Osteoblast (primary cell): ENCODE measurements around the gene PDE1C. TPM values are rescaled to one million over a fixed set of nuclear protein-coding genes. Genes with fewer than 3 reads are reported as not detected.

Experiments
- DNase-seq: peaks from one replicate; pipeline ENCODE4 v3.0.0; 2011; ENCODE audit warnings: low spot score, mixed read lengths; ENCODE audit not compliant: insufficient read length; ENCODE audit errors: missing footprints
- H2AFZ ChIP-seq: 2 replicates; pipeline ENCODE4 v1.6.0; 2011; ENCODE audit warnings: mild to moderate bottlenecking, low read length
- H3K27ac ChIP-seq: 2 replicates; pipeline ENCODE4 v1.5.1; 2011; ENCODE audit warnings: mild to moderate bottlenecking, low read depth, low read length, moderate library complexity
- H3K27me3 ChIP-seq: 2 replicates; pipeline ENCODE4 v1.6.0; 2012; ENCODE audit warnings: mild to moderate bottlenecking, control low read depth, inconsistent platforms, low read length, moderate library complexity; ENCODE audit not compliant: insufficient read depth
- H3K36me3 ChIP-seq: 2 replicates; pipeline ENCODE4 v1.5.1; 2011; ENCODE audit warnings: mild to moderate bottlenecking, low read length, control low read depth, moderate library complexity; ENCODE audit not compliant: insufficient read depth
- H3K4me1 ChIP-seq: 2 replicates; pipeline ENCODE4 v1.5.1; 2011; ENCODE audit warnings: mild to moderate bottlenecking, low read length, control low read depth, moderate library complexity; ENCODE audit not compliant: insufficient read depth
- H3K4me2 ChIP-seq: 2 replicates; pipeline ENCODE4 v1.6.0; 2011; ENCODE audit warnings: mild to moderate bottlenecking, low read length; ENCODE audit not compliant: insufficient read depth
- H3K4me3 ChIP-seq: fragments of 200-600 bp; sonication (generic); 3 replicates; pipeline ENCODE4 v1.5.1; 2012; ENCODE audit warnings: mild to moderate bottlenecking, low read length, inconsistent platforms; ENCODE audit not compliant: insufficient read depth
- H3K79me2 ChIP-seq: 2 replicates; pipeline ENCODE4 v1.6.0; 2012; ENCODE audit warnings: mild to moderate bottlenecking, low read length, control low read depth, inconsistent platforms; ENCODE audit not compliant: insufficient read depth
- H3K9me3 ChIP-seq: 2 replicates; pipeline ENCODE4 v1.5.1; 2011; ENCODE audit warnings: low read depth, low read length, control low read depth
- H4K20me1 ChIP-seq: 2 replicates; pipeline ENCODE4 v1.6.0; 2012; ENCODE audit warnings: mild to moderate bottlenecking, low read length, control low read depth; ENCODE audit not compliant: insufficient read depth
- total RNA-seq: library from RNA; depleted of rRNA; stranded (reverse); fragments of >200 nt; gene quantifications from 2 replicates; pipeline ENCODE4 v1.2.3, GENCODE V29; 2012
- TF ChIP-seq, protein P1 (sequence below): IDR thresholded peaks from 2 replicates; pipeline ENCODE4 v1.5.1; 2011; ENCODE audit warnings: mild to moderate bottlenecking, low read depth, low read length, moderate library complexity; ENCODE audit errors: extremely low read depth

PDE1C gene
- total RNA-seq, 1 donor: 149 TPM

DNA sequence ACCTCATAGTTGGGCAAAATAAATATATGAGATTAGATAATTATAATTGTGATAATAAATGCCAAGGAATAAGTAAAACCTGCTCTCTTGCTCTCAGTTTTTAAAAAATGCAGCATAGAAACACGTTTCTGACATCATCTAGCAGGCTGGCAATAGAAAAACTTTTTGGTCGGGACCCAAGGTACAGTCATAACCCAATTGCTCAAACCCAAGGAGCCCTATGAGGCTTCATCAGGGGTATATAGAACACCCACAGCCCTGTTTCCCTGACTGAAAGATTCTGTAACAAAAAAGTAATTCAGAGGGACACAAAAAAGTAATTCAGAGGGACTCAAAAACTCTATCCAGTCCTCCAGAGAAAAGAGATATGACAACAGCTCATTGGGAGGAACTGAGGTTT lies 3.8 kb downstream of the PDE1C start:
- DNase-seq: peak; percentile 91
- Histone ChIP-seq H3K27ac (no peak overlapping the region), H3K4me1 (peaks cover 30% of the 10 kb centered on the region), H3K9me3 (no peaks in the 10 kb centered on the region), H3K79me2 (peaks cover 91% of the 10 kb centered on the region), H3K4me3 (no peak overlapping the region), H3K36me3 (peaks cover 8% of the 10 kb centered on the region), H2AFZ (no peak overlapping the region), H4K20me1 (peaks cover 6% of the 10 kb centered on the region), H3K4me2 (peak overlapping the region; percentile 93), H3K27me3 (no peaks in the 10 kb centered on the region)
- TF ChIP-seq, protein P1, sequence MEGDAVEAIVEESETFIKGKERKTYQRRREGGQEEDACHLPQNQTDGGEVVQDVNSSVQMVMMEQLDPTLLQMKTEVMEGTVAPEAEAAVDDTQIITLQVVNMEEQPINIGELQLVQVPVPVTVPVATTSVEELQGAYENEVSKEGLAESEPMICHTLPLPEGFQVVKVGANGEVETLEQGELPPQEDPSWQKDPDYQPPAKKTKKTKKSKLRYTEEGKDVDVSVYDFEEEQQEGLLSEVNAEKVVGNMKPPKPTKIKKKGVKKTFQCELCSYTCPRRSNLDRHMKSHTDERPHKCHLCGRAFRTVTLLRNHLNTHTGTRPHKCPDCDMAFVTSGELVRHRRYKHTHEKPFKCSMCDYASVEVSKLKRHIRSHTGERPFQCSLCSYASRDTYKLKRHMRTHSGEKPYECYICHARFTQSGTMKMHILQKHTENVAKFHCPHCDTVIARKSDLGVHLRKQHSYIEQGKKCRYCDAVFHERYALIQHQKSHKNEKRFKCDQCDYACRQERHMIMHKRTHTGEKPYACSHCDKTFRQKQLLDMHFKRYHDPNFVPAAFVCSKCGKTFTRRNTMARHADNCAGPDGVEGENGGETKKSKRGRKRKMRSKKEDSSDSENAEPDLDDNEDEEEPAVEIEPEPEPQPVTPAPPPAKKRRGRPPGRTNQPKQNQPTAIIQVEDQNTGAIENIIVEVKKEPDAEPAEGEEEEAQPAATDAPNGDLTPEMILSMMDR: no peak

DNA sequence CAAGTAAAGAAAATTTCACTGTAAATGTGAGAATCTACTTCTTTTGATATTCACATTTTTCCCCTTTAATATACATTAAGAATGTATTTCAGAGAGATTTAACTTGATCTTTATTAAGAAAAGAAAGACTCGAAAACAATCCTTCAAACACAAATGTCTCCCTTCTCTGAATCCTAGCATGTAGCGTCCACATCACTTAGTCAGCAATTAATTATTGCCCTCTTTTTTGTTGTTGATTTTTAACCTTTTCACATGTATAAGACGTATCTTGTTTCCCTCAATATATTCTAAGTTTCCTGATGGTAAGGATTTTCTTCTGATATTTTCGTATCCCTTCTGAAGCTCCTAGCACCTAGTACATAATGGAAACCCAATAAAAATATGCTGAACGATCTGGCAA lies 6.6 kb downstream of the PDE1C start:
- Histone ChIP-seq H4K20me1 (peaks cover 6% of the 10 kb centered on the region), H3K4me1 (peaks cover 56% of the 10 kb centered on the region), H3K4me3 (no peak overlapping the region), H2AFZ (no peak overlapping the region), H3K4me2 (no peak overlapping the region), H3K27ac (no peak overlapping the region), H3K9me3 (no peaks in the 10 kb centered on the region), H3K27me3 (no peaks in the 10 kb centered on the region), H3K79me2 (peaks cover 76% of the 10 kb centered on the region), H3K36me3 (peaks cover 8% of the 10 kb centered on the region)
- TF ChIP-seq, protein P1: no peak
- DNase-seq: no peak

DNA sequence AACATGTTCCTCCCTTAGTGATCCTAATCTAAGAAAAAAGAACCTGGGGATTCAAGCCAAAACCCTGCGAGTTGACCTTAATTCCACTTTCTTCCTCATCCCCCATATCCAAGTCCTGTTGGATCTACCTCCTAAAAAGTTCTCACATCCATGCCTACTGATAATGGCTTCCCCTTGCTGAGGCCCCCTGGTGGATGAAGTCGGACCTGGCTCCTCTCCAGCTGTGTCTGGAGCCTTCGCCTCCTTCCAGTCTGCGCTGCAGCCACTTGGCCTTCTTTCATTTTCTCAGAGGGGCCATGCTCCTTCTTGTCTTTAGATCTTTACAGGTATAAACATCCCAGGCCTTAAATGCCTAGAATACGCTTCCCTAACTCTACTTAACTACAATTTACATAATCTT lies 8.1 kb downstream of the PDE1C start:
- Histone ChIP-seq H3K4me2 (peak overlapping the region; percentile 20), H2AFZ (no peak overlapping the region), H3K27ac (peak overlapping the region; percentile 91), H4K20me1 (peaks cover 10% of the 10 kb centered on the region), H3K4me1 (peaks cover 68% of the 10 kb centered on the region), H3K36me3 (peaks cover 7% of the 10 kb centered on the region), H3K79me2 (peaks cover 76% of the 10 kb centered on the region), H3K27me3 (no peaks in the 10 kb centered on the region), H3K9me3 (no peaks in the 10 kb centered on the region), H3K4me3 (no peak overlapping the region)
- DNase-seq: no peak
- TF ChIP-seq, protein P1: peak; percentile 61

DNA sequence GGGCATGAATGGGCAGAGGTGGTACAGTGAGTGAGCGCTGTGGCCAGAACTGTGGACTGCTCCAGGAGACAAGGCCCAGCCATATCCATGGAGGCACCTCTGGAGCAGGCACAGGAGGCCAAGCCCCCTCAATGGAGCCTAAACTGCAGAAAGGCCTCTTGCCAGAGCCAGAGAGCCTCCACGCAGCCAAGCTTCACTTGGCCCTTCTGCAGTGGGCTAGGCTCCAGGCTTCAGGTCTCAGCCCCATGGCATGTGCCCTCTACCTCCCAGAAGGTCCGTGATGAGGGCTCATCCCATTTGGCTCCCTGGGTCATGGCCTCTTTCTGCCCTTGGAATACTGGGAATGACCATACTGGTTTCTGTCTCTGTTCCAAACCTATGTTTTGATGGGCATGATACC lies 8.9 kb downstream of the PDE1C start:
- no peak for DNase-seq
- Histone ChIP-seq H3K4me3 (no peak overlapping the region), H2AFZ (no peak overlapping the region), H3K27ac (peak overlapping the region; percentile 91), H3K9me3 (no peaks in the 10 kb centered on the region), H3K36me3 (peaks cover 10% of the 10 kb centered on the region), H3K27me3 (no peaks in the 10 kb centered on the region), H3K4me2 (peak overlapping the region; percentile 9), H3K79me2 (peaks cover 78% of the 10 kb centered on the region), H4K20me1 (peaks cover 7% of the 10 kb centered on the region), H3K4me1 (peaks cover 61% of the 10 kb centered on the region)
- TF ChIP-seq, protein P1: no peak
